Esophagus squamous epithelium (tissue), 4 donors: ENCODE results near the gene CTIF.

Experiments
- POLR2A ChIP-seq, 4 donors: fragments of 450-650 bp; IDR thresholded peaks; one replicate each; pipeline ENCODE4 v1.6.1; 2017; ENCODE audit warnings: antibody characterized with exemption in 4 of 4, mild to moderate bottlenecking in 4 of 4, moderate library complexity in 3 of 4
- TF ChIP-seq, protein P1 (sequence below), 6 experiments: fragments of 450-650 bp in 4 of 6; fragments of 200-600 bp in 2 of 6; sonication (generic) in 2 of 6; IDR thresholded peaks; one replicate each; pipeline ENCODE4 v1.5.1; 2016 to 2019; ENCODE audit warnings: antibody characterized with exemption in 6 of 6, mild to moderate bottlenecking in 4 of 6, moderate library complexity in 4 of 6

DNA sequence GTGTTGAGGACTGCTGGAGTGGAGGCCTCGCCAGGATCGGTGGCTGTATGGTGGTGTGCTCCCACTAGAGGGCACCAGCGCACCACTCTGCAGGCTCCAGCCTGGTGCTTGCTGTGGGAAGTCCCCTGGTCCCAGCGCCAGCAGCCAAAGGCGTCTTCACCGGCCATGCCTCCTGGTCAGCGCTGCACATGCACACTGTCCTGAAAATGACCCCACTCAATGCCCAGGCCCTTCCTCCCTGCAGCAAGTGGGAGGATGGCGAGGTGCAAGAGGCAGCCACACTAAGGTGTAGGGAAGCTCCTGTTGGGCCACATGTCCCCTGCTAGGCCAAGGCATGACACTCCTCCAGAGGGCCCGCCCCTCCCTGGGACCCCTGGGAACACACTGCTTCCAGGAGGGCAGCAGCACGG is 136.5 kb downstream of the CTIF start:
- TF ChIP-seq, protein P1, sequence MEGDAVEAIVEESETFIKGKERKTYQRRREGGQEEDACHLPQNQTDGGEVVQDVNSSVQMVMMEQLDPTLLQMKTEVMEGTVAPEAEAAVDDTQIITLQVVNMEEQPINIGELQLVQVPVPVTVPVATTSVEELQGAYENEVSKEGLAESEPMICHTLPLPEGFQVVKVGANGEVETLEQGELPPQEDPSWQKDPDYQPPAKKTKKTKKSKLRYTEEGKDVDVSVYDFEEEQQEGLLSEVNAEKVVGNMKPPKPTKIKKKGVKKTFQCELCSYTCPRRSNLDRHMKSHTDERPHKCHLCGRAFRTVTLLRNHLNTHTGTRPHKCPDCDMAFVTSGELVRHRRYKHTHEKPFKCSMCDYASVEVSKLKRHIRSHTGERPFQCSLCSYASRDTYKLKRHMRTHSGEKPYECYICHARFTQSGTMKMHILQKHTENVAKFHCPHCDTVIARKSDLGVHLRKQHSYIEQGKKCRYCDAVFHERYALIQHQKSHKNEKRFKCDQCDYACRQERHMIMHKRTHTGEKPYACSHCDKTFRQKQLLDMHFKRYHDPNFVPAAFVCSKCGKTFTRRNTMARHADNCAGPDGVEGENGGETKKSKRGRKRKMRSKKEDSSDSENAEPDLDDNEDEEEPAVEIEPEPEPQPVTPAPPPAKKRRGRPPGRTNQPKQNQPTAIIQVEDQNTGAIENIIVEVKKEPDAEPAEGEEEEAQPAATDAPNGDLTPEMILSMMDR (IDR thresholded peaks at IDR 0.05): peak; percentile 73 to 95 (median 90)
- no peak for TF ChIP-seq POLR2A (IDR thresholded peaks at IDR 0.05)
